Erythroblast (primary cell): ENCODE results near the gene RSPH6A.

Experiments
- GATA1 ChIP-seq: IDR thresholded peaks from 2 replicates; pipeline ENCODE4 v1.6.1; 2011; ENCODE audit warnings: low read depth, mild to moderate bottlenecking, control low read depth, low read length, moderate library complexity
- POLR2A ChIP-seq: IDR thresholded peaks from 2 replicates; pipeline ENCODE4 v1.6.1; 2011; ENCODE audit warnings: mild to moderate bottlenecking, low read length

DNA sequence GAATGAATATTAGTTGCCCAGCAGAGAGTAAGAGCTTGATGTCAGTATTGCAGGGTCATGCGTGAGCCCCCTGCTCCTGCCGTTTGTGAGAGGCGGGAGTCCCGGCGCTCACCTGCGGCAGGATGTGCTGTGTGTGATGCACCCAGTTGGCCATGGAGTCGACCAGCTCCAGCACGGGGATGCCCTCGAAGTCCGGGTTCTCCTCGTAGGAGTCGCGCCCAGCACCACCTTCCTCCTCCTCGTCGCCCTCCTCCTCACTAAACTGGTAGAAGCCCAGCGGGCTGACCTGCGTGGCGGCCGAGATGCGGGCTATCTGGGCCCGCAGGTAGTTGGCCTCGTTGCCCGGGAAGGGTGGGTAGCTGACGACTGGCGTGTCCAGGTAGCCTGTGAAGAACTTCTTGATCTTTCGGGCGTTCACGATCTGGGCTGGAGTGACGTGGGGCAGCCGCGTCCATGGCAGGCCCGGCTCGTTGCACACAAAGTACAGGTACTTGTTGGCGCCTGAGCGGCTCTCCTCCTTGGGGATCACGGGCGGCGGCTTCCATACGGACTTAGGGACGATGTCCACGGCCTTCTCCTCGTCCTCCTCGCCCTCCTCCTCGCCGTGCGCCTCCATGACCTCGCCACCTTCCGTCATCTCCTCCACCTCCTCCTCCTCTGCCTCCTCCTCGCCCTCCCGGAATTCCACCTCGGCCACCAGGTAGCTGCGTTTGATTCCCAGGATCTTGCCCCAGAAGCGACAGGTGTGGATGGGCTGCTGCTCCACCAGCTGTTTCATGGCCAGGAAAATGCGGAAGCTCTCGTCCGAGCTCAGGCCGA, 10.8 kb downstream of the RSPH6A start:
- no peak for TF ChIP-seq POLR2A
- no peak for TF ChIP-seq GATA1
